Activated T-helper 1 cell treated with anti-CD3 and anti-CD28 coated beads, Interleukin-12 subunit alpha, Interleukin-12 subunit beta, Interleukin-2, Interleukin-4 antibody, amounts not matched to agents 30 ng/mL and 10 ng/mL and 1 ng/mL, durations not matched to agents 14 hours and 24 hours and 36 hours (primary cell): ENCODE measurements around the gene ZNF236. TPM values are rescaled to one million over a fixed set of nuclear protein-coding genes. Genes with fewer than 3 reads are reported as not detected.

Source experiments
- DNase-seq: peaks from one replicate; pipeline ENCODE4 v3.0.0; 2021; ENCODE audit warnings: low spot score
- H3K27ac Mint-ChIP-seq: one replicate; pipeline ENCODE4 v1.8.0; 2021; ENCODE audit warnings: mild to moderate bottlenecking, mixed read lengths
- H3K27me3 Mint-ChIP-seq: one replicate; pipeline ENCODE4 v1.8.0; 2022; ENCODE audit warnings: mild to moderate bottlenecking, moderate library complexity, mixed read lengths; ENCODE audit not compliant: insufficient read depth
- H3K36me3 Mint-ChIP-seq: one replicate; pipeline ENCODE4 v1.8.0; 2021; ENCODE audit warnings: low read depth, mixed read lengths
- H3K4me1 Mint-ChIP-seq: one replicate; pipeline ENCODE4 v1.8.0; 2021; ENCODE audit warnings: low read depth, mixed read lengths
- H3K4me3 Mint-ChIP-seq: one replicate; pipeline ENCODE4 v1.8.0; 2021; ENCODE audit warnings: mild to moderate bottlenecking, moderate library complexity, mixed read lengths
- H3K9me3 Mint-ChIP-seq: one replicate; pipeline ENCODE4 v1.8.0; 2021; ENCODE audit warnings: mixed read lengths
- intact Hi-C: fragments of 100-400 bp; cut with micrococcal nuclease; formaldehyde crosslinking; loops from one replicate; pipeline ENCODE4 v1.15.1; 2024
- total RNA-seq: library from RNA; stranded (reverse); gene quantifications from 2 replicates; pipeline ENCODE4 v1.2.3, GENCODE V29; 2022

Gene ZNF236
- total RNA-seq, 1 donor from 2014 or later, result 18.0 TPM

DNA sequence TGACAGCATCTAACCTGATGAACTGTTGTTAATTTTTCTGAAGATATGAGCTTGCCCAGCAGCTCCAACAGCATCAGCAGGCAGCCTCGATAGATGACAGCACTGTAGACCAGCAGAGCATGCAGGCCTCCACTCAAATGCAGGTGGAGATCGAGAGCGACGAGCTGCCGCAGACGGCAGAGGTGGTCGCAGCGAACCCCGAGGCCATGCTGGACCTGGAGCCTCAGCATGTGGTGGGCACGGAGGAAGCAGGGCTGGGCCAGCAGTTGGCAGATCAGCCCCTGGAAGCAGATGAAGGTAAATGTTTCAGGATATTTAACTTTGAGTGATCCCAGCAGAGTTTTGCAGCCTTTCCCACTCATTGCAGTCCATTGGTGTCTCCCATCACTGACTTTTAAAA lies 85.9 kb downstream of the ZNF236 start:
- Mint-ChIP-seq H3K36me3 (peaks cover 19% of the 10 kb centered on the region), H3K27ac (no peak overlapping the region), H3K27me3 (no peaks in the 10 kb centered on the region), H3K4me1 (peaks cover 4% of the 10 kb centered on the region), H3K9me3 (no peaks in the 10 kb centered on the region), H3K4me3 (no peak overlapping the region)
- DNase-seq, result no peak
- intact Hi-C loops, result no loop called here

DNA sequence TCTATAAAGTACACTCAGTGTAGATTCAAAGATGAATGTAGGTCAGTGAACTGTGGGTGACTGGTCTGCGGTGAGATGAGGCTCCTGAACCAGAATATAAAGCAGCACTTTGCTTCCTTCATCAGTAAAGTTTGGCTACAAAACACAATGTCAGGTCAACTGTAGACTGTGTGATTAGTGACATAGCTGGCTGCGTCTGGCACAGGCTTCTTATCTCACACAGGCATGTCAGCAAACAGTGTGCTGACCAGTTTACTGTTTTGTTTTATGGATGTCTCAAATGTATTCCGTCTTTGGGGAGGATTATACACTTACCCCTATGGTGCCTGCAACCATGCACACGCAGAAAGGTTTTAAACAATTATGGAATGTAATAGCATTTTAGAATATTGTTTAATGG lies 87.1 kb downstream of the ZNF236 start:
- intact Hi-C loops, result no loop called here
- H3K9me3 Mint-ChIP-seq, result no peaks in the 10 kb centered on the region
- H3K4me3 Mint-ChIP-seq, result no peak overlapping the region
- peaks cover 23% of the 10 kb centered on the region for H3K36me3 Mint-ChIP-seq
- H3K27me3 Mint-ChIP-seq, result no peaks in the 10 kb centered on the region
- DNase-seq, result no peak
- H3K27ac Mint-ChIP-seq, result no peak overlapping the region
- peaks cover 4% of the 10 kb centered on the region for H3K4me1 Mint-ChIP-seq

DNA sequence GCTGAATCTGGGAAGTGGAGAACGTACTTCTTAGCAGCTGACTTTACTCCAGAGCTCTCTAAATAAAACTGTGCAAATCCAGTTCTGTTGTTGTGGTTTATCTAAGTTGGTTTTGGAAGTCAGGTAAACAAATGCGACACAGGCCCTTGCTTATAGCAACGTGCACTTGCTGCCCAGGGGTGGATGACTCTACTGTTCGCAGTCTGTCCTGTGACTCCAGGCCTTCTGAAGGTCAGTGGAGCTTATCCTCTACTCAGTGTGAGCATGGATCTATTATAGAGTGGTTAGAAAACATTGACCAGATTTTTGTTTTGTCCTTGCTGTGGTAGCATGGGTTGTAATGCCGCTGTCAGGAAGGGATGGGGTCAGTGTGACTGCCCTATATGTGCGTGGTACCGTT lies 89.1 kb downstream of the ZNF236 start:
- intact Hi-C loops, result no loop called here
- Mint-ChIP-seq H3K9me3 (no peaks in the 10 kb centered on the region), H3K27ac (no peak overlapping the region), H3K27me3 (no peaks in the 10 kb centered on the region), H3K4me3 (no peak overlapping the region), H3K4me1 (peaks cover 4% of the 10 kb centered on the region), H3K36me3 (peaks cover 25% of the 10 kb centered on the region)
- DNase-seq, result no peak

DNA sequence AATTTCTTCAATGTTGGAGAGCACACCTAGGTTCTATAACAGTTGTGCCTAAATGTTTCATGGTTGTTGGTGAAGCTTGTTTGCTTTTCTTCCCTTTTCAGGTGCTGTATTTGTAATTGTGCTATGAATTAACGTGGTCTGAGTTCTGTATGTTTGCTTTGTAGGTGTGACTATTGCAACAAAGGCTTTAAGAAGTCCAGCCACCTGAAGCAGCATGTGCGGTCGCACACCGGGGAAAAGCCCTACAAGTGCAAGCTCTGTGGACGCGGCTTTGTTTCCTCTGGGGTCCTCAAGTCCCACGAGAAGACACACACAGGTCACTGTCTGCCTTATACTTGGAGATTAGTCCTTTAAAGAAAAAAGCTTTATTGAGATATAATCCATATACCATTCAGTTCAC lies 91.2 kb downstream of the ZNF236 start:
- Mint-ChIP-seq H3K9me3 (no peaks in the 10 kb centered on the region), H3K4me1 (peaks cover 4% of the 10 kb centered on the region), H3K27ac (no peak overlapping the region), H3K27me3 (no peaks in the 10 kb centered on the region), H3K4me3 (no peak overlapping the region), H3K36me3 (peaks cover 32% of the 10 kb centered on the region)
- no peak for DNase-seq
- intact Hi-C loops, result no loop called here

DNA sequence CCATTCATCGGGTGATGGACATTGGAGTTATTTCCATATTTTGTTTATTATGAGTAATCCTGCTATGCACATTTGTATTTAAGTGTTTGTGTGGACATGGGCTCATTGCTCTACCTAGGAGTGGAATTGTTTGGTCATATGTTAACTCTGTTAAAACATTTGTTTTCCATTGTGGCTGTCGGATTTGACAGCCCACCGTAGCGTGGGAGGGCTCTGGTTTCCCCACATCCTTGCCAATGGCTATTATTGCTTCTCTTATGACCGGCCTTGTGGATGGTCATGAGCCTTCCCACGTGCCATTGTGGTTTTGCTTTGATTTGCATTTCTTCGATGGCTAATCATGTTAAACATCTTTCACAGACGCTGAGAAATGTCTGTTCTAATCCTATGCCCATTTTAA lies 92.0 kb downstream of the ZNF236 start:
- Mint-ChIP-seq H3K9me3 (no peaks in the 10 kb centered on the region), H3K27ac (no peak overlapping the region), H3K27me3 (no peaks in the 10 kb centered on the region), H3K4me3 (no peak overlapping the region), H3K36me3 (peaks cover 32% of the 10 kb centered on the region), H3K4me1 (peaks cover 4% of the 10 kb centered on the region)
- DNase-seq, result no peak
- intact Hi-C loops, result no loop called here

DNA sequence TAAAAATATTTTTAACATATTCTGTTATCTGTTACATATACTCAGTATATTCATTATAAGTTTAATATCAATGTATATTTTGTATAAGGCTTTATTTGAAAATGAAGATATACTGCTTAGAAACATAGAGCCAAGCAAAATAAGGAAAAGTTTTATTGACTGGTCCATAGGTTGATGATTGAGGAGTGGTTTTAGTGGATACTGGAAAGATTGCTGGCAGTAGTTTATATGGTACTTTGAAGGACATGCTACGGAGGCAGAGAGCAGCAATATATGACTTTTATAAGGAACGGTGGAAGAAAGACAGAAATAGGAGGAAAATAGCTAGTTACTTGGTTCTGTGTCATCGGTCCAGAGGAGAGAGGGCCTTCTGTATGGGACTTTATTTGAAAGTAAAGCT lies 92.4 kb downstream of the ZNF236 start:
- H3K4me3 Mint-ChIP-seq, result no peak overlapping the region

DNA sequence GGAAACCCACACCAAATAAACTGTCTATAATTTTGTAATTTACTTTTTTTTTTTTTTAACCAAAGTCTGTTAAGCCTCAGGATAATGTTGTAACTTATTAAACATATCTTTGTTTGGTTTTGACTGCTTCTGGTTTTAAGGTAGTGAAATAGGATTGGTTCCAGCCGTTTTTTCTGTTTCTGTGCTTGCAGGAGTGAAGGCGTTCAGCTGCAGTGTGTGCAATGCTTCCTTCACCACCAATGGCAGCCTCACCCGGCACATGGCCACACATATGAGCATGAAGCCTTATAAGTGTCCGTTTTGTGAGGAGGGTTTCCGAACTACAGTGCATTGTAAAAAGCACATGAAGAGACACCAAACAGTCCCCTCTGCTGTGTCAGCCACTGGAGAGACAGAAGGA lies 93.1 kb downstream of the ZNF236 start:
- H3K9me3 Mint-ChIP-seq, result no peaks in the 10 kb centered on the region
- DNase-seq, result no peak
- no peak overlapping the region for H3K4me3 Mint-ChIP-seq
- H3K4me1 Mint-ChIP-seq, result no peaks in the 10 kb centered on the region
- intact Hi-C loops, result no loop called here
- H3K27me3 Mint-ChIP-seq, result no peaks in the 10 kb centered on the region
- no peak overlapping the region for H3K27ac Mint-ChIP-seq
- peaks cover 33% of the 10 kb centered on the region for H3K36me3 Mint-ChIP-seq

More for the DNA sequence above, 92.4 kb downstream of the ZNF236 start:
- Mint-ChIP-seq H3K36me3 (peaks cover 33% of the 10 kb centered on the region), H3K27ac (no peak overlapping the region), H3K27me3 (no peaks in the 10 kb centered on the region), H3K4me1 (peaks cover 3% of the 10 kb centered on the region), H3K9me3 (no peaks in the 10 kb centered on the region)
- no peak for DNase-seq
- intact Hi-C loops, result no loop called here

DNA sequence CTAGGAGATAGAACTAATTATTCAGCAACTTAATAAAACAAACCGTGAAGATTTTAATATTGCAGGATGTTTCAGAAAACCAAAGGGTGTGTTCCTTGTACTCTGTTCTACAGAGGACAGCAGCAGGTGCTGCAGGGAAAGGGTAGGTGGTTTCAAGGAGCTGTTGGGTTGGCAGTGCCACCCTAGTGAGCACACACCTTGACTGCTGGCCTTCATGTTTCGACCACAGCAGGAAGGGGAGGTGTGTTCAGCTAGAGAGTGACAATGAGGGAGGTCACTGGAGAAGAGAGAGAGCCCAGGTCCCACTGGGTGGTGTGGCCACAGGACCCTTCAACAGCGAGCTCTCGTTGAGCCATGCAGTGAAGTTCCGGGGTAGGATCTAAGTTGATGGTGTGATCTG lies 98.6 kb downstream of the ZNF236 start:
- H3K4me1 Mint-ChIP-seq, result peaks cover 16% of the 10 kb centered on the region
- no peaks in the 10 kb centered on the region for H3K9me3 Mint-ChIP-seq
- no peak for DNase-seq
- peak overlapping the region; percentile 4 for H3K27ac Mint-ChIP-seq
- intact Hi-C loops, result loop anchor here (5.0 kb wide), 1 partner anchor 141 kb away; no protein-coding TSS in a partner anchor
- no peak overlapping the region for H3K4me3 Mint-ChIP-seq
- no peaks in the 10 kb centered on the region for H3K27me3 Mint-ChIP-seq
- H3K36me3 Mint-ChIP-seq, result peaks cover 35% of the 10 kb centered on the region

DNA sequence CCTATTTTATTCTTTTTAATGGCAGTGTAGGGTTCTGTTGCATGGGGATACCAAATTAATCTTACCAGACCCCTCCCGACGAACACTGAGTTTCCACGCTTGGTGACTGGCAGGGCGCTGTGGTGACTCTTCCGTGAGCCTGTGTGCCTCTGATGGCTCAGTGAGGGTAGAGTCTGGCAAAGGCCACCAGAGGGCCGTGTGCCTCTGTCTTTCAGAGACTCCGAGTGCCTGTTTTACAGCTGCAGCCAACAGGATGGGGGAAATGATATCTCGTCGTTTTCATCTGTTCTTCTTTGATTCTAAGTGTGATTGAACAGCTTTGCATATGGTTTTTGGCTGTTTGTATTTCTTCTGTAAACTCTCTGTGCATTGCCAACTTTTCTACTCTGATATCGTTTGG lies 99.8 kb downstream of the ZNF236 start:
- H3K27me3 Mint-ChIP-seq, result no peaks in the 10 kb centered on the region
- intact Hi-C loops, result loop anchor here (1.0 to 5.0 kb wide), 4 partner anchors 61 to 729 kb away; no protein-coding TSS in a partner anchor
- peak; percentile 45 for DNase-seq
- H3K4me1 Mint-ChIP-seq, result peaks cover 16% of the 10 kb centered on the region
- H3K9me3 Mint-ChIP-seq, result no peaks in the 10 kb centered on the region
- H3K4me3 Mint-ChIP-seq, result no peak overlapping the region
- H3K27ac Mint-ChIP-seq, result peak overlapping the region; percentile 40
- peaks cover 40% of the 10 kb centered on the region for H3K36me3 Mint-ChIP-seq

DNA sequence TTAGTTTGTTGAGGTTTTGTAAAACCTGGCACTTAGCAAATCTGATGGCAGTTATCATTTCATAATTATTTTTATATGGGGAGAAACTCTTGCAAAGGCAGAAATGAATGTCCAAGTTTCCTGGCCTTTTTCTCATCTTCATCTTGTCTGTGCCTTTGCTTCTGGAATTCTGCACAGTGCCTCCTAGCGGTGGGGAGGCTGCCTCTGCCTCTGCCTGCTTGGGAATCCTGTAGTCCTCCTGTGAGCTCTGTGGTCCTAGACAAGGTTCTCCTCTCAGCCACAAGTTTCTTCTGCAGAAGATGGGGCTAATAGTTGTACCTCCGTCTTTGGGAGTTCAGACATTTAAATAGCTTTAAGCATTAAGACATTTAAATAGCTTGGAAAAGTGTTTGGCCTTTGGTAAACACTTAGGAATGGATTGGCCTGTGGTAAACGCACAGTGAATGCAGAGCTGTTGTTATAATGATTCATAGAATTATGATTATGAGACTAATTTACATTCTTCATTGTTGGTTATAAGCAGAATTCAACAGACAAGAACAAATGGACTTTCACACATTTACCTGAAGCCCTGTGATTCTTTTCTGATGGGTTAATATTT lies 101.2 kb downstream of the ZNF236 start:
- H3K27ac Mint-ChIP-seq, result no peak overlapping the region
- H3K4me1 Mint-ChIP-seq, result peaks cover 17% of the 10 kb centered on the region
- no peak overlapping the region for H3K4me3 Mint-ChIP-seq
- DNase-seq, result no peak
- H3K9me3 Mint-ChIP-seq, result no peaks in the 10 kb centered on the region
- no peaks in the 10 kb centered on the region for H3K27me3 Mint-ChIP-seq
- H3K36me3 Mint-ChIP-seq, result peaks cover 39% of the 10 kb centered on the region
- intact Hi-C loops, result loop anchor here (5.0 kb wide), 1 partner anchor 139 kb away; no protein-coding TSS in a partner anchor

DNA sequence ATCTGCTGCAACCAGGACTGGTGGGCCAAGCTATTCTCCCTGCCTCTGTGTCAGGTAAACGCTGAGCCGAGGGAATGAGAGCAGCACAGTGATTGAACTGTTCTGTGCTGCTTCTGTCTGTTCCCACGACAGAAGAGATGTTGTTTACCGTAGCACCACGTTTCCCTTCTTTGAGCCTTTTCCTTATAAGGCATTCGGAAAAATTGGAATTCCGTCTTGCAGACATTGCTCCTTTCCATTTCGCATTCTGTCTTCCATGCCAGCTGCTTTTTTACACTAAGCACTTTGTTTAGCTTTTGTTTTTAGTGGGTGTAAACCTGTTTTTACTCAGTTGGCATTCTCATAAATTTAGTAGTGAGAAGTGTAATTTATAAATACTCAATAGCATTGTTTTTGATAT lies 103.1 kb downstream of the ZNF236 start:
- Mint-ChIP-seq H3K9me3 (no peaks in the 10 kb centered on the region), H3K4me3 (no peak overlapping the region), H3K27ac (no peak overlapping the region), H3K27me3 (no peaks in the 10 kb centered on the region), H3K4me1 (peaks cover 21% of the 10 kb centered on the region), H3K36me3 (peaks cover 44% of the 10 kb centered on the region)
- DNase-seq, result no peak
- intact Hi-C loops, result no loop called here

DNA sequence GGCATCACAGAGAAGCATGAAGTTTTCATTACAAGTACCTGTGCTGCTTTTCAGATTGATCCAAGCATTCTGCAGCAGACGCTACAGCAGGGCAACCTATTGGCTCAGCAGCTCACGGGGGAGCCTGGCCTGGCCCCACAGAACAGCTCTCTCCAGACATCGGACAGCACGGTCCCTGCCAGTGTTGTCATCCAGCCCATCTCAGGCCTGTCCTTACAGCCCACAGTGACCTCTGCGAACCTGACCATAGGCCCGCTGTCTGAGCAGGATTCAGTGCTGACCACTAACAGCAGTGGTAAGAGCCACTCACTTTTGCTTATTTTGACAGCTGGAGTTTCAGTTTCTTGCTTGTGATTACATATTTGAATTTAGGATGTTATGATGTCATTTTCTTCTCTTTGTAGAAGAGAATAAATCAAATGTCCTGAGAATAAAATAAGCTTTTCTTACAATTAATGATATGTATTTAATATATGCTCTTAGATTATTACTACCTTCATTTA lies 104.9 kb downstream of the ZNF236 start:
- peaks cover 39% of the 10 kb centered on the region for H3K36me3 Mint-ChIP-seq
- H3K9me3 Mint-ChIP-seq, result no peaks in the 10 kb centered on the region
- no peak overlapping the region for H3K4me3 Mint-ChIP-seq
- DNase-seq, result no peak
- H3K4me1 Mint-ChIP-seq, result peaks cover 14% of the 10 kb centered on the region
- no peak overlapping the region for H3K27ac Mint-ChIP-seq
- no peaks in the 10 kb centered on the region for H3K27me3 Mint-ChIP-seq
- intact Hi-C loops, result no loop called here

DNA sequence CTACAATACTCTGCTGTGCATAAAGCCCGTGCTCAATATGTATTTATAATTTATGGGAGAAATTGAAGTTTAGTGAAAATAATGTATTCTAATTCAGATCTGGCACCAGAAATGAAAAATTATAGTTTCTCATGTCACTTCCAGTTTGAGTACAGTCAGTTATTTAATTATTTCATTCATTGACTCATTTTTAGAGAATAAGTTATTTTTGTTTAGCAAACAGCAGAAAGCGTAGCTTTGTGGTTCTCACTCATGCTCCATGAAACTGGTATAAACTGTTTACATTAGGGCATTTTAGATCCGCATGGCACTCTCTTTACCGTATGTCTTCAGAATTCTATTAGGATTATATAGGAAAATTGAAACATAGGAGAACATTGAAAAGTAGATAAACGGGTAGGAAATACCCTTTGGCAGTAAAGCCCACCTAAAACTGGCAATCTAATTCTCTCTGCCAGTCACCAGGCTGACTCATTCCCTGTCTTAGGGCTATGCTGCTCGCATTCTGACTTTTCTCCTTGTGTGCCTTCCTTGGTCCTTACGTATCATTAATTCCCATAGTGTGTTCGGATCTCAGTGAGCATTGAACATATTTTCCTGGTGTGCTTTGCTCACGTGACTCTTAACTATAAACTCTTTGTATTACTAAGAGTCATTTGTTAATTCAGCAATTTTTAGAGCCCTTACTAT lies 106.0 kb downstream of the ZNF236 start:
- no peak overlapping the region for H3K4me3 Mint-ChIP-seq
- intact Hi-C loops, result no loop called here
- H3K27ac Mint-ChIP-seq, result no peak overlapping the region
- no peak for DNase-seq
- H3K9me3 Mint-ChIP-seq, result no peaks in the 10 kb centered on the region
- no peaks in the 10 kb centered on the region for H3K27me3 Mint-ChIP-seq
- H3K36me3 Mint-ChIP-seq, result peaks cover 42% of the 10 kb centered on the region
- H3K4me1 Mint-ChIP-seq, result peaks cover 19% of the 10 kb centered on the region
